ENCODE measurements around the gene GPT2. TPM values are rescaled to one million over a fixed set of nuclear protein-coding genes. Genes with fewer than 3 reads are reported as not detected.

GPT2 gene
- total RNA-seq, 1 donor from 2014 or later: 37.9 TPM

DNA sequence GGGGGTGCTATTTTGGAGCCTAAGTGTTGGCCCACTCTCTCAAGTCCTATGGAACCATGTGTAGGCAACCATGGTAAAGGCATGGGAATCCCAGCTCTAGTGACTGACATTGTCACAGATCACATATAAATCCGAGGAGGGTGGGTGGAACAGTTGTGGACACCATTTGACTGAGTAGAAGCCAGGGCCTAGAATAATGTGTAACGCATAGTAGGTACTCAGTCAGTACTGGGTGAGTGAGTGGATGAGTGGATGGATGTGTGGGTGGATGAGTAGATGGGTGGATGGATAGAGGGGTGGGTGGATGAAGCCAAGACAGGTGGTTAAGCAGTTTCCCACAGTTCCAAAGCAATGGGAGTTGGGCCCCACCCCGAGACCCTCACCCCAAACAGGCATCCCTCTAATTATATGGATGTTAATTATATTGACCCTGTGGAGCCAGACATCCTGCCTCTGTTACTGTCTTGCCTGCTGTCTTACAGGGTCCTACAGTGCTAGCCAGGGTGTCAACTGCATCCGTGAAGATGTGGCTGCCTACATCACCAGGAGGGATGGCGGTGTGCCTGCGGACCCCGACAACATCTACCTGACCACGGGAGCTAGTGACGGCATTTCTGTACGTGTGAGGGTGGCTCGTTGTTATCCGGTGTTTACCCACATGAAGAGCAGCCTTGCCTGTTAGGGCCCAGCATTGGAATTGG lies 22.3 kb downstream of the GPT2 start:
- DNase-seq (ENCODE audit: low read depth): no peak
- no peak overlapping the region for H3K4me3 ChIP-seq (ENCODE audit: low read depth, low read length)
- no peak for TF ChIP-seq CTCF (conservative IDR thresholded peaks at IDR 0.05; ENCODE audit: low read depth, low read length)

GRCh38 chr16:46907061-46907774 lies 23.1 kb downstream of the GPT2 start:
- TF ChIP-seq CTCF (conservative IDR thresholded peaks at IDR 0.05; ENCODE audit: low read depth, low read length): no peak
- no peak overlapping the region for H3K4me3 ChIP-seq (ENCODE audit: low read depth, low read length)
- DNase-seq (ENCODE audit: low read depth): no peak

GRCh38 chr16:46908540-46909372 lies 24.6 kb downstream of the GPT2 start:
- no peak for DNase-seq (ENCODE audit: low read depth)
- peak; percentile 62 for TF ChIP-seq CTCF (conservative IDR thresholded peaks at IDR 0.05; ENCODE audit: low read depth, low read length)
- no peak overlapping the region for H3K4me3 ChIP-seq (ENCODE audit: low read depth, low read length)

DNA sequence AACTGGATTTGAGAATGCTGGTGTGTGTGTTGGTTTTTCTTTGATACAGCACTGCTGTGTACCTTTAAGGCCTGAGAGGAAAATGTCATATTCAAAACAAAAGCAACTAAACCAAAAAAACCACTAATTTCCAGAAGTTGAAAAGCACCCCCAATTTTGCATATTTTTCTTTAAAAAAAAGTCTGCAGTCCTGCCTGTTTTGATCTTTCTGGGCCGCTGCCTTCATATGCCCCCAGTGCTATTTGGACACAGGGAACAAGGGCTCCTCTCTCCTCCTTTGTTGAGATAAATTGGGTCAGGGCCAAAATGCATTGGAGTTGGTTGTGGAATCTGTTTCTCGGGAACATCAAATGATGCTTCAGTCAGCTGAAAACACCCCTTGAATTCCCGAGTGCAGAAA lies 26.9 kb downstream of the GPT2 start:
- no peak for TF ChIP-seq CTCF (conservative IDR thresholded peaks at IDR 0.05; ENCODE audit: low read depth, low read length)
- no peak for DNase-seq (ENCODE audit: low read depth)
- no peak overlapping the region for H3K4me3 ChIP-seq (ENCODE audit: low read depth, low read length)

DNA sequence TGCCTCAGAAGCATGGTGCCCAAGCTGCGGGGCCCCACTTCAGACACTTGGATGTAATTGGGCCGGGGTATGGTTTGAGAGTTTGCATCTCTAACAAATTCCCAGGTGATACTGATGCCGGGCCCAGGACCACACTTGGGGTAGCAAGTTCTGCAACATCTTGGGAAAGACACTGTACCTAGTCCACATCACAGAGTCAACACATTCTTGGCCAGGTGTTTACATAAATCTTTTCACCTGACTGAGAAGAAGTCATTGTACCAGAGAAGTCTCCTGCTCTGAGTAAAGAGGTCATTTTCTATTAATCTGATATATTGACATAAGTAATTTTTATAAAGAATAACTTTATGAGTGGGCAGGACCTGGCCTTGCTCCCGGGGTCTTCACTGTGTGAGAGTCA lies 27.5 kb downstream of the GPT2 start:
- no peak overlapping the region for H3K4me3 ChIP-seq (ENCODE audit: low read depth, low read length)
- no peak for TF ChIP-seq CTCF (conservative IDR thresholded peaks at IDR 0.05; ENCODE audit: low read depth, low read length)
- no peak for DNase-seq (ENCODE audit: low read depth)

GRCh38 chr16:46914556-46915201 lies 30.5 kb downstream of the GPT2 start:
- TF ChIP-seq CTCF (conservative IDR thresholded peaks at IDR 0.05; ENCODE audit: low read depth, low read length): no peak
- H3K4me3 ChIP-seq (ENCODE audit: low read depth, low read length): no peak overlapping the region
- DNase-seq (ENCODE audit: low read depth): no peak
